IMR-90 (cell line): ENCODE measurements around the gene IP6K3. TPM values are rescaled to one million over a fixed set of nuclear protein-coding genes. Genes with fewer than 3 reads are reported as not detected.

ENCODE experiments used
- ATAC-seq: fragments of 200-7000 bp; cut with Tn5 transposase; 2 replicates; pipeline ENCODE4 v1.9.1; 2020; ENCODE audit warnings: low read depth, mild to moderate bottlenecking, moderate library complexity
- BruUV-seq: library from RNA; stranded (reverse); fragments of 400-500 nt; replicated peaks from 2 replicates; lab custom pipeline; 2021; lab: Mats Ljungman, UMichigan
- CTCF ChIA-PET: fragments of 300-600 bp; formaldehyde crosslinking; extraction: SDS; loops from one replicate; lab custom pipeline; 2021; ENCODE audit warnings: antibody characterized with exemption; lab: Yijun Ruan, JAX
- POLR2A ChIA-PET: fragments of 300-600 bp; sonication (Branson Sonifier 250); formaldehyde crosslinking; loops from one replicate; lab custom pipeline; 2022; ENCODE audit warnings: antibody characterized with exemption; ENCODE audit not compliant: unreplicated experiment; lab: Charles Lee
- DNase-seq: peaks from one replicate; pipeline ENCODE4 v3.0.0; 2013
- H2AFZ ChIP-seq: replicated peaks from 2 replicates; pipeline ENCODE3; 2013; ENCODE audit warnings: low read length, mild to moderate bottlenecking; ENCODE audit not compliant: poor library complexity
- H2AK5ac ChIP-seq: 2 replicates; pipeline ENCODE4 v1.6.1; 2013; ENCODE audit warnings: low read depth, low read length, inconsistent platforms
- H2AK9ac ChIP-seq: replicated peaks from 2 replicates; pipeline ENCODE3; 2013; ENCODE audit warnings: mild to moderate bottlenecking, low read depth, low read length, moderate library complexity; ENCODE audit not compliant: poor library complexity
- H2BK120ac ChIP-seq: 2 replicates; pipeline ENCODE4 v1.6.1; 2013; ENCODE audit warnings: low read depth, low read length, inconsistent platforms
- H2BK15ac ChIP-seq: 3 replicates; pipeline ENCODE4 v1.6.1; 2013; ENCODE audit warnings: low read depth, low read length, inconsistent platforms
- H2BK20ac ChIP-seq: 2 replicates; pipeline ENCODE4 v1.6.1; 2013; ENCODE audit warnings: low read depth, mild to moderate bottlenecking, inconsistent platforms, low read length, moderate library complexity
- H2BK5ac ChIP-seq: 2 replicates; pipeline ENCODE4 v1.6.1; 2013; ENCODE audit warnings: mild to moderate bottlenecking, low read depth, low read length, inconsistent platforms; ENCODE audit not compliant: poor library complexity, severe bottlenecking
- H3K14ac ChIP-seq: replicated peaks from 2 replicates; pipeline ENCODE4 v1.6.1; 2013; ENCODE audit warnings: low read depth, low read length, inconsistent platforms
- H3K18ac ChIP-seq: 2 replicates; pipeline ENCODE4 v1.6.1; 2013; ENCODE audit warnings: low read depth, low read length, control low read depth
- H3K23ac ChIP-seq: 2 replicates; pipeline ENCODE4 v1.6.1; 2013; ENCODE audit warnings: low read depth, low read length, inconsistent platforms
- H3K27ac ChIP-seq: 2 replicates; pipeline ENCODE4 v1.5.1; 2013; ENCODE audit warnings: mild to moderate bottlenecking, control low read depth, low read length; ENCODE audit not compliant: insufficient read depth
- H3K27me3 ChIP-seq: 2 replicates; pipeline ENCODE4 v1.6.1; 2013; ENCODE audit warnings: low read length; ENCODE audit not compliant: control insufficient read depth, insufficient read depth
- H3K36me3 ChIP-seq: 2 replicates; pipeline ENCODE4 v1.6.1; 2013; ENCODE audit warnings: low read length, mixed read lengths; ENCODE audit not compliant: control insufficient read depth, insufficient read depth
- H3K4ac ChIP-seq: 2 replicates; pipeline ENCODE4 v1.6.1; 2013; ENCODE audit warnings: low read depth, low read length, inconsistent platforms
- H3K4me1 ChIP-seq: 2 replicates; pipeline ENCODE4 v1.6.1; 2013; ENCODE audit warnings: low read length, mixed read lengths; ENCODE audit not compliant: control insufficient read depth, insufficient read depth
- H3K4me2 ChIP-seq: 2 replicates; pipeline ENCODE4 v1.6.1; 2013; ENCODE audit warnings: low read depth, mild to moderate bottlenecking, control low read depth, low read length, moderate library complexity
- H3K4me3 ChIP-seq: 2 replicates; pipeline ENCODE4 v1.5.1; 2013; ENCODE audit warnings: low read depth, mild to moderate bottlenecking, control low read depth, low read length, moderate library complexity; ENCODE audit not compliant: insufficient read depth
- H3K56ac ChIP-seq: 2 replicates; pipeline ENCODE4 v1.6.1; 2013; ENCODE audit warnings: low read length, inconsistent platforms; ENCODE audit not compliant: insufficient read depth; ENCODE audit errors: extremely low read depth
- H3K79me1 ChIP-seq, 2 experiments: 2 replicates each; pipeline ENCODE4 v1.6.1; 2013; ENCODE audit warnings: low read length in 2 of 2, inconsistent platforms in 1 of 2, low read depth in 1 of 2
- H3K9ac ChIP-seq: 2 replicates; pipeline ENCODE4 v1.6.1; 2013; ENCODE audit warnings: low read depth, low read length, control low read depth
- H3K9me1 ChIP-seq: 2 replicates; pipeline ENCODE4 v1.6.1; 2013; ENCODE audit warnings: low read length, inconsistent platforms; ENCODE audit not compliant: insufficient read depth
- H3K9me3 ChIP-seq: 2 replicates; pipeline ENCODE4 v1.6.1; 2013; ENCODE audit warnings: low read length; ENCODE audit not compliant: control insufficient read depth, insufficient read depth
- H4K20me1 ChIP-seq: 2 replicates; pipeline ENCODE4 v1.6.1; 2013; ENCODE audit warnings: low read length, inconsistent platforms; ENCODE audit not compliant: insufficient read depth
- H4K5ac ChIP-seq: 2 replicates; pipeline ENCODE4 v1.6.1; 2013; ENCODE audit warnings: mild to moderate bottlenecking, low read depth, low read length, control low read depth
- H4K8ac ChIP-seq, 2 experiments: 2 replicates each; pipeline ENCODE4 v1.6.1; 2013; ENCODE audit warnings: low read depth in 2 of 2, low read length in 2 of 2, control low read depth in 1 of 2, inconsistent platforms in 1 of 2
- H4K91ac ChIP-seq: 2 replicates; pipeline ENCODE4 v1.6.1; 2013; ENCODE audit warnings: low read depth, low read length, inconsistent platforms; ENCODE audit not compliant: insufficient read depth
- MXI1 ChIP-seq: IDR thresholded peaks from 2 replicates; pipeline ENCODE4 v1.6.1; 2012; ENCODE audit warnings: low read depth, mild to moderate bottlenecking, low read length, moderate library complexity, borderline replicate concordance
- NFE2L2 ChIP-seq: fragments of 150-350 bp; IDR thresholded peaks from 2 replicates; pipeline ENCODE4 v1.6.1; 2016; ENCODE audit warnings: low read depth, mild to moderate bottlenecking, low read length
- POLR2A ChIP-seq: IDR thresholded peaks from 2 replicates; pipeline ENCODE4 v1.6.1; 2012; ENCODE audit warnings: mild to moderate bottlenecking, low read depth, low read length
- RAD21 ChIP-seq: IDR thresholded peaks from 2 replicates; pipeline ENCODE4 v1.6.1; 2012; ENCODE audit warnings: low read length, improper control_type of control experiment
- SMC3 ChIP-seq: fragments of 150-350 bp; IDR thresholded peaks from 2 replicates; pipeline ENCODE4 v1.6.1; 2016; ENCODE audit warnings: low read depth, mild to moderate bottlenecking, antibody characterized with exemption, low read length, moderate library complexity
- WGBS, 2 experiments: methylation state at CpG; one replicate each; pipeline versions ENCODE4 v1.1.5 to v1.1.7; 2013; ENCODE audit warnings: missing lambda C conversion rate in 2 of 2; ENCODE audit not compliant: insufficient read length in 1 of 2; ENCODE audit errors: extremely low coverage in 2 of 2; 5-methylcytosine and 5-hydroxymethylcytosine counted together
- dilution Hi-C: fragments of 300-500 bp; cut with HindIII; formaldehyde crosslinking; loops from one replicate; pipeline ENCODE4 v1.14.3; 2018; ENCODE audit warnings: low sequenced_read_pairs; ENCODE audit not compliant: unreplicated experiment
- in situ Hi-C: fragments of 300-500 bp; cut with MboI; formaldehyde crosslinking; loops from 3 replicates; pipeline ENCODE4 v1.14.3; 2019; ENCODE audit warnings: low sequenced_read_pairs, inconsistent platforms, mixed read lengths
- intact Hi-C: fragments of 100-400 bp; cut with micrococcal nuclease; formaldehyde crosslinking; loops from 2 replicates; pipeline ENCODE4 v1.10.0; 2022
- polyA plus RNA-seq, 3 experiments: library from polyadenylated mRNA; depleted of rRNA; stranded (reverse); fragments of >200 nt; gene quantifications; 2 replicates each; pipeline ENCODE4 v1.2.3, GENCODE V29; 2012; ENCODE audit warnings: low replicate concordance in 1 of 3
- total RNA-seq: library from RNA; depleted of rRNA; stranded (reverse); fragments of >200 nt; gene quantifications from 2 replicates; pipeline ENCODE4 v1.2.3, GENCODE V29; 2012
- TF ChIP-seq, protein P1 (sequence below): conservative IDR thresholded peaks from 2 replicates; pipeline ENCODE4 v1.5.1; 2012; ENCODE audit warnings: mild to moderate bottlenecking, low read depth, low read length, improper control_type of control experiment

Gene IP6K3
- total and polyA plus RNA-seq, 2 of the 4 experiments (the other 2 are of a cell fraction) = 0.18 to 0.51 TPM

DNA sequence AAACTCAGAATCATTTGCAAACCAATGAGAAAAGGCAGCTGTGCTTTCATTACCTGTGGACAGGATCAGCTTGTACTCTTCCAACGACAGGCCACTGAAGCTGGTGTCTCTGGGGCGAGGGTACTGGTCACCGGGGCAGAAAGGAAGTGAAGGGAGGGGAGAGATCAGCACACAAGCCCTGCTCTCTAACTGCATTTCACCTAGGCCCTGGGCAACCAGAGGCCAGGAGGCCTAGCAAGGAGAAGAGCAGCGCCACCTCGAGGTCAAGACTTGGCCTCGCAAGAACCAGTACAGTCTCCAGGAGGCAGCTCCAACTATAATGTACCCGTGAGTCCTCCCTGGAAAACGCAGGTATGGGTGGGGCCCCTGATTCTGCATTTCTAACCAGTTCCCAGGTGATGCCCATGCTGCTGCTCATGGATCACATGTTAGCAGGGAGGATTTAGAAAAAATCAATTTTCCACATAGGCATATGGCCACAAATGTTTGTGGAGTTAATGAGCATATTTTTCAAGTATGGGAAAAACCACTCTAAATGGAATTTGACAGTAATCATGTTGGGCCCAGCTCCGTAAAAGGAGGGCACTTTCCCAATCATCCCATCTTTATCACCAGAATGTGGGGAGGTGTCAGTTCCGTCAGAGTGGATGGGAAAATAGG lies 46.2 kb downstream of the IP6K3 start:
- no peak overlapping the region for H2BK15ac ChIP-seq
- peak overlapping the region; percentile 53 for H2AFZ ChIP-seq
- in situ Hi-C loops = loop anchor here (5.0 to 10.0 kb wide), 2 partner anchors 113 to 246 kb away; partner anchors contain the start of gene ZBTB9
- H4K8ac ChIP-seq = no peak overlapping the region
- H3K4me3 ChIP-seq = no peak overlapping the region
- H2BK5ac ChIP-seq = no peak overlapping the region
- no peak overlapping the region for H3K18ac ChIP-seq
- ATAC-seq = peak; percentile 80
- ChIA-PET CTCF (interaction anchor here (0.6 to 2.7 kb wide), 5 partner anchors 9 to 461 kb away, joined by 3 to 21 read pairs (median 4); partner anchors contain the start of gene UQCC2), POLR2A (interaction anchor here (0.6 kb wide), 1 partner anchor 11 kb away, joined by 3 read pairs; no protein-coding TSS in a partner anchor)
- 0 out of 2 replicates have a peak overlapping the region, but pooled peaks have one; percentile 1 for H3K9ac ChIP-seq
- no peak overlapping the region for H2AK5ac ChIP-seq
- intact Hi-C loops = loop anchor here (1.0 kb wide), 2 partner anchors 111 to 115 kb away; no protein-coding TSS in a partner anchor
- no peak overlapping the region for H2BK20ac ChIP-seq
- H3K4me1 ChIP-seq = peaks cover 11% of the 10 kb centered on the region
- H3K79me1 ChIP-seq = peaks cover 5 to 38% of the 10 kb centered on the region in 2 experiments; a peak in 2 of 4 replicates
- WGBS, 2 experiments = no CpG with 5 or more reads among the region's 10 CpGs
- dilution Hi-C loops = no loop called here
- H3K36me3 ChIP-seq = peaks cover 13% of the 10 kb centered on the region
- H3K56ac ChIP-seq = no peak overlapping the region
- no peak overlapping the region for H4K5ac ChIP-seq
- no peaks in the 10 kb centered on the region for H3K27me3 ChIP-seq
- H3K4ac ChIP-seq = no peak overlapping the region
- H2BK120ac ChIP-seq = 0 out of 2 replicates have a peak overlapping the region, but pooled peaks have one; percentile 14
- TF ChIP-seq, protein P1, sequence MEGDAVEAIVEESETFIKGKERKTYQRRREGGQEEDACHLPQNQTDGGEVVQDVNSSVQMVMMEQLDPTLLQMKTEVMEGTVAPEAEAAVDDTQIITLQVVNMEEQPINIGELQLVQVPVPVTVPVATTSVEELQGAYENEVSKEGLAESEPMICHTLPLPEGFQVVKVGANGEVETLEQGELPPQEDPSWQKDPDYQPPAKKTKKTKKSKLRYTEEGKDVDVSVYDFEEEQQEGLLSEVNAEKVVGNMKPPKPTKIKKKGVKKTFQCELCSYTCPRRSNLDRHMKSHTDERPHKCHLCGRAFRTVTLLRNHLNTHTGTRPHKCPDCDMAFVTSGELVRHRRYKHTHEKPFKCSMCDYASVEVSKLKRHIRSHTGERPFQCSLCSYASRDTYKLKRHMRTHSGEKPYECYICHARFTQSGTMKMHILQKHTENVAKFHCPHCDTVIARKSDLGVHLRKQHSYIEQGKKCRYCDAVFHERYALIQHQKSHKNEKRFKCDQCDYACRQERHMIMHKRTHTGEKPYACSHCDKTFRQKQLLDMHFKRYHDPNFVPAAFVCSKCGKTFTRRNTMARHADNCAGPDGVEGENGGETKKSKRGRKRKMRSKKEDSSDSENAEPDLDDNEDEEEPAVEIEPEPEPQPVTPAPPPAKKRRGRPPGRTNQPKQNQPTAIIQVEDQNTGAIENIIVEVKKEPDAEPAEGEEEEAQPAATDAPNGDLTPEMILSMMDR = peak; percentile 75
- TF ChIP-seq MXI1 (no peak), RAD21 (peak; percentile 80), POLR2A (no peak), NFE2L2 (no peak), SMC3 (peak; percentile 83)
- no peak overlapping the region for H3K4me2 ChIP-seq
- H3K14ac ChIP-seq = no peak overlapping the region
- peak overlapping the region; percentile 57 for H2AK9ac ChIP-seq
- H3K23ac ChIP-seq = no peak overlapping the region
- BruUV-seq = no TSS peak
- H3K9me3 ChIP-seq = no peaks in the 10 kb centered on the region
- peaks cover 8% of the 10 kb centered on the region; the same call in 1 of the 2 replicates for H4K20me1 ChIP-seq
- peaks cover 11% of the 10 kb centered on the region for H3K9me1 ChIP-seq
- DNase-seq = peak; percentile 70
- no peak overlapping the region for H3K27ac ChIP-seq
- no peak overlapping the region for H4K91ac ChIP-seq
